ENCODE results near the gene HEATR5A. TPM values are rescaled to one million over a fixed set of nuclear protein-coding genes. Genes with fewer than 3 reads are reported as not detected.

HEATR5A gene
- total RNA-seq, 1 donor from 2014 or later = 46.3 TPM

- Histone ChIP-seq H3K27me3 (no peaks in the 10 kb centered on the region), H3K4me3 (no peak overlapping the region), H3K9me3 (no peaks in the 10 kb centered on the region), H3K4me1 (no peaks in the 10 kb centered on the region), H3K27ac (no peak overlapping the region), H3K36me3 (no peaks in the 10 kb centered on the region)
- no peak for ATAC-seq
- intact Hi-C loops (cut with DNase I) = no loop called here
- no peak for TF ChIP-seq CTCF (IDR thresholded peaks at IDR 0.05)
- no peak for DNase-seq
Measured at GRCh38 chr14:31430634-31431264, 10.4 kb upstream of the HEATR5A start.

- ATAC-seq = no peak
- Histone ChIP-seq H3K27me3 (no peaks in the 10 kb centered on the region), H3K4me1 (no peaks in the 10 kb centered on the region), H3K9me3 (no peaks in the 10 kb centered on the region), H3K27ac (no peak overlapping the region), H3K36me3 (no peaks in the 10 kb centered on the region), H3K4me3 (no peak overlapping the region)
- TF ChIP-seq CTCF (IDR thresholded peaks at IDR 0.05) = no peak
- intact Hi-C loops (cut with DNase I) = no loop called here
- DNase-seq = no peak
Measured at GRCh38 chr14:31429791-31430190, 9.4 kb upstream of the HEATR5A start.

- Histone ChIP-seq H3K4me3 (no peak overlapping the region), H3K4me1 (no peaks in the 10 kb centered on the region), H3K36me3 (no peaks in the 10 kb centered on the region), H3K27me3 (no peaks in the 10 kb centered on the region), H3K27ac (no peak overlapping the region), H3K9me3 (no peaks in the 10 kb centered on the region)
- intact Hi-C loops (cut with DNase I) = no loop called here
- TF ChIP-seq CTCF (IDR thresholded peaks at IDR 0.05) = no peak
- DNase-seq (no peak), ATAC-seq (no peak)
Measured at GRCh38 chr14:31428011-31428410, 7.7 kb upstream of the HEATR5A start.

GRCh38 chr14:31426663-31427062 is 6.3 kb upstream of the HEATR5A start:
- ATAC-seq (no peak), DNase-seq (no peak)
- H3K27ac ChIP-seq = no peak overlapping the region
- no peaks in the 10 kb centered on the region for H3K36me3 ChIP-seq
- no peak overlapping the region for H3K4me3 ChIP-seq
- no peaks in the 10 kb centered on the region for H3K27me3 ChIP-seq
- H3K9me3 ChIP-seq = no peaks in the 10 kb centered on the region
- intact Hi-C loops (cut with DNase I) = no loop called here
- no peaks in the 10 kb centered on the region for H3K4me1 ChIP-seq
- no peak for TF ChIP-seq CTCF (IDR thresholded peaks at IDR 0.05)

- intact Hi-C loops (cut with DNase I) = no loop called here
- H3K27ac ChIP-seq = no peak overlapping the region
- H3K27me3 ChIP-seq = no peaks in the 10 kb centered on the region
- H3K4me3 ChIP-seq = no peak overlapping the region
- no peaks in the 10 kb centered on the region for H3K9me3 ChIP-seq
- no peak for TF ChIP-seq CTCF (IDR thresholded peaks at IDR 0.05)
- no peaks in the 10 kb centered on the region for H3K36me3 ChIP-seq
- DNase-seq (no peak), ATAC-seq (no peak)
- no peaks in the 10 kb centered on the region for H3K4me1 ChIP-seq
Measured at GRCh38 chr14:31425905-31426304, 5.6 kb upstream of the HEATR5A start.

- Histone ChIP-seq H3K9me3 (no peaks in the 10 kb centered on the region), H3K27me3 (no peaks in the 10 kb centered on the region), H3K36me3 (no peaks in the 10 kb centered on the region), H3K27ac (peak overlapping the region; percentile 80), H3K4me3 (peak overlapping the region; percentile 94), H3K4me1 (peaks cover 20% of the 10 kb centered on the region)
- DNase-seq (no peak), ATAC-seq (no peak)
- intact Hi-C loops (cut with DNase I) = no loop called here
- no peak for TF ChIP-seq CTCF (IDR thresholded peaks at IDR 0.05)
Measured at GRCh38 chr14:31421200-31421599, 850 bp upstream of the HEATR5A start.

Data from upper lobe of right lung (tissue), 1 donor.